ENCODE measurements around the gene TMEM100.

Gene TMEM100

DNA sequence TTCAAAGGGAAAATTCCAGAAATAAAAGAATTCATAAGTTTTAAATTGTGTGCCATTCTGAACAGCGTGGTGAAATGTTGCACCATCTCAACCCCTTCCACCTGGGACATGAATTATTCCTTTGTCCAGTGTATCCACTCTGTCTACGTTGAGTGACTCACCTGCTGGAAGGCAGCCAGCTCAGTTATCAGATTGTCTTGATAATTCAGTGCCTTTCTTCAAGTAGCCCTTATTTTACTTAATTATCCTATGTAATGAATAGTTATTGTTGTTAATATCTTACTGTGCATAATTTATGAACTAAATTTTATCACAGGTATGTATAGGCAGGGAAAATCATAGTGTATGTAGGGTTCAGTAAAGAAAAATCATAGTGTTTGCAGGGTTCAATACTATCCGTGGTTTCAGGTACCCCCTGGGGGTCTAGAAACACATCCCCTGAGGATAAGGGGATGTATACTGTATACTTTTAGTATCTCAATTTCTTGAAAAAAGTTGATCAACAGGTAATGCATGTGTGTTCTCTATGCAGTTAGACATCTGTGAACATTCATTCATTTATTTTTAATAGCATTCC, 20.5 kb upstream of the TMEM100 start:
- DNase-seq: no peak

DNA sequence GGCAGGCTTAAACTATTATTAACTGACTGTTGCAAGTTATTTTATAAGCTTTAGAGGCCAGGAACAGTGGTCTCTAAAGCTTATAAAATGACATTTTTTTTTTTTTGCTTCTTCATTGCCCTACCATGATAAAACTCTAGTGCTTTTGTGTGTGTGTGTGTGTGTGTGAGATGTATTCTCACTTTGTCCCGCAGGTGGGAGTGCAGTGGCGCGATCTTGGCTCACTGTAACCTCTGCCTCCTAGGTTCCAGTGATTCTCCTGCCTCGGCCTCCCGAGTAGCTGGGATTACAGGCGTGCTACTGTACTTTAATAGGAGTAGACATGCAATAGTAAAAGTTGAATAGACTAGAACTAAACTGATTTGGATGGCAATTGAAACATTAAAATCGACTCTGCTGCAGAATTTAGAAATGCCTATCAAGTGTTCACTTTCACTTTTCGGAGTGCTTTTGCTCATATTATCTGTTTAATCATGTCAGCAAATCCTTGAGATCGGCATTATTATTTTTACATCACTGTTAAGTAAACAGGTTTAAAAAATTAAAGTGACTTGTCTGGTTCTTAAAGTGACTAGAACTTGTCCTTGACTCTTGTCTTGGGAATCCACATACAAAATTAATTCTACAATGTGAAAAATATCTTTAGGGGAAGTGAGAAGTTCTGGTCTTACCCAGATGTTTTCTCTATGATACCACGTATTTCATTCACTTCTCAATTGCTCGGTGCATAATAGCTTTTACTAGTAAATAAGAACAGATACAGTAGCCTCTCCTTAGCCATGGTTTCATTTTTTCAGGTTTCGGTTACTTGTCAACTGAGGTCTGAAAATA, 19.8 kb upstream of the TMEM100 start:
- DNase-seq: no peak

DNA sequence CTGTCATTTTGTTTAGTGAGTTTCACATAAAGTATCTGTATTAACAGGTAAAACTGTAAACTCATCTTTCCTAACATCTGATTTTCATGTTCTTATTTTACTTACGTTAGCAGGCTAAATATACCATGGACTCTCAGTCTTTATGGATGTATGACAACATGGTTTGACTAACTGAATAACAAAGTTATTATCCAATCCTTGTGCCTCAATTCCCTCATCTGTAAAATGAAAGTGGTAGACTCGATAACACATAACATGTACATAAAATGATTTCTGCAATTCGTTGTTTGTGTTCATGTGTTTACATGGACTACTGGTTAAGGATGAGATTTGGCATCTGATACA, 18.7 kb upstream of the TMEM100 start:
- no peak for DNase-seq

DNA sequence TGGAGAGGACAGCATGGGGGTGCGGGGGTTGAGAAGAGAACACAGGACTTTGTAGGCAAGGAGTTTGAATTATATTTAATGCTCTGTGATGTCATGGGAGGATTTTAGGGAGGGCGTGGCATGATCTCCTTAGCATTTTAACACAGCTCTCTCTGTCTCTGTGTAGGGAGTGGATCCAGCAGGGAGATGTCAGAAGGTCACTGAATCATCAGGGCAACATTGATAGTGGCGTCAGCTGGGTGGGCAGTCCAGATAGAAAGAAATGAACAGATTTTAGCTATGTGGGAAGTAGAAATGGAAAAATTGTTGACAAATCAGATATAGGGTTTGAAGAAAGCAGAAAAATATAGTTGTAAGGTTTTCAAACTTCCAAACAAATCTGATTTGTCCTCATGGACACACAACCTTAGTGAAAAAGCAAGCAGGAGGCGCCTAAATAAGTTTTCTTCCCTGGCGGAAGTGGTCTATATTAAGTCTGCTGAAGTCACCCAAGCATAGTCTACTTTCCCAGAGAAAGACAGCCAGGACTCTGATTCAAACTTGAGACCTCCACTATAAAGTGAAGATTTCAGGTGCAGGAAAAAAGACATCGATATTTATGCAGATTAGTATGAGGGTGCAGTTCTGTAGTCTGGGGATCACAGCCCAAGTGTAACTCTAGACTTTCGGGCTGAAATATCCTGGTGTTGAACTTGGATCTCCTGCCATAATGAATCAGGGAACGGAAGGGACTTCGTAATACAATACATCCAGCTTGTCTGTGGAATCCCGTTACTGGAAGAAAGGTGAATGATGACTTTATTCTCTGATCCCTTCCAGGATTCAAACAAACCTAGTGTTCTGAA, 18.1 kb upstream of the TMEM100 start:
- DNase-seq: no peak

DNA sequence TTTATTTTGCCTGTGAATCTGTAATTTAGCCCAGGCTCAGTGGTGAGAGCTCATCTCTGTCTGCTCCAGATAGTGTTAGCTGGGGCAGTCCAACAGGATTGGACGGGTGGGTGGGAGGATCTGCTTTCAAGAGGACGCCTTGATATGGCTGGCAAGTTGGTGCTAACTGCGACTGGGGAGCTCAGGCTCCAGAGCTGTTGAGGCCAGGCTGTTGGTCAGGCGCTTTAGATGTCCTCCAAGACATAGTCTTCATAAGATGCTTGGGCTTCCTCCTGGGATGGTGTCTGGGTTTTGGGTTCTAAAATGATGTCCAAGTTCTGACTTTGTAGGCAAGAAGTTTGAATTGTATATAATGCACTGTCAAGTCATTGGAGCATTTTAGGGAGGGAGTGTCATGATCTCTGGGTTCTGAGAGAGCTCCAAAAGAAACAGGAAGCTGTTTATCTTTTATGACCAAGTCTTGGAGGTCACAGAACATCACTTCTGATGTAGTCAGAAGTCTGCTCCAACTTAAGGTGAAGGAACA, 15.4 kb upstream of the TMEM100 start:
- DNase-seq: no peak

DNA sequence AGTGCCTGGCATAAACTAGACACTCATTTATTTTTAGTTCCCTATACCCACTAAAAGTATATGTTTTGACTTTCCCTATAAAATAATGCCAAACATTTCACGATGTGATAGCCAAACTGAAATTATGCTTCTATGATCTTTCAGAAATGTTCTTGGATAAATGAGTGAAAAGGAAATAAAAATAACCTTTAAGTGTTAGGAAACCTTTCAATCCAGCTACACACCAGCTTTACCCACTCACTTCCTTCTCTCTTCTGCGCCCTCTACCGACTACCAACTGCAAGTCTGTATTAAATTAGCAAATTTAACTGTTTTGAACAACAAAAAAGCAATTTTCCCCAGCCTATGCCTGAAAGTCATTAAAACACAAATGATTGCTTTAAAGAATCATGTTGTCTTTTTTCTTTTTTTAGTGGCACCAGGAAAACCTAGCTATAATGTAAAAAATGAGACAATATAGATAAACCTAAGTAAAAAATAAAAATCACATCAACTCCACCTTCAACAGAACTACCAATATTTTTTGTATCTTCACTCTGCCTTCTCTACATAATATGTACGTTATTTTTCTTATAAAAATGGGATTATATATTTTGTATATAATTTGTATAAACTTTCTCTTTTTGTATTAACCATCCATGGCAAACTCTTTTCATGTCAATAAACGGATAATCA, 13.2 kb upstream of the TMEM100 start:
- peak in 1 of 2 experiments; percentile 10 for DNase-seq

DNA sequence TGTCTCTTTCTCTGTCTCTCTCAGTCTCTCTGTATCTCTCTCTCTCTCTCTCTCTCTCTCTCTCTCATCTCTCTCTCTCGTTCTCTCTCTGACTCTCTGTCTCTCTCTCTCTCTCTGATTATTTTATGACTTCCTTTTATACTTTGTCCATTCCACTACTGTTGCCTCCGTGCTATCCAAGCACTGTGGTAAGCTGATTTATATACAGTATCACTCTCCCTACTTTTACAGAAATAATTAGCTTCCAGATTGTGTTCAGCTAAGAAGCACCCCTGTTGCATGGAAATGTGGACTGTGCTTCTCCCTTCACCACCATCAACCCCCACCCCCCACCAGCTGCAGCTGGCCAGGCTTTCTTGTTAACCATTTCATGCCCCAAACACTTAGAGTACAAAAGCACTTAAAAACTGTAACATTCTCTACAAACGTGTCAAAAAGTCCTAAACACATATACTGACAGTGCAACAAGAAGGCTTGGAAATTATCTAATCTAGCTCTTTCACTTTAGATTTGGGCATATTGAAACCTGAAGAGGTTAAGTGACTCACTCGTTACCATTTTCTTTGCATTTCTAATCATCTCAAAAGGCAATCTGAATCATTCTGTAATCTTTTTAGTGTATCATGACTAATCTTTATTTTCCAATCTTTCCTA, 11.6 kb upstream of the TMEM100 start:
- DNase-seq: peak in 1 of 2 experiments; percentile 2

DNA sequence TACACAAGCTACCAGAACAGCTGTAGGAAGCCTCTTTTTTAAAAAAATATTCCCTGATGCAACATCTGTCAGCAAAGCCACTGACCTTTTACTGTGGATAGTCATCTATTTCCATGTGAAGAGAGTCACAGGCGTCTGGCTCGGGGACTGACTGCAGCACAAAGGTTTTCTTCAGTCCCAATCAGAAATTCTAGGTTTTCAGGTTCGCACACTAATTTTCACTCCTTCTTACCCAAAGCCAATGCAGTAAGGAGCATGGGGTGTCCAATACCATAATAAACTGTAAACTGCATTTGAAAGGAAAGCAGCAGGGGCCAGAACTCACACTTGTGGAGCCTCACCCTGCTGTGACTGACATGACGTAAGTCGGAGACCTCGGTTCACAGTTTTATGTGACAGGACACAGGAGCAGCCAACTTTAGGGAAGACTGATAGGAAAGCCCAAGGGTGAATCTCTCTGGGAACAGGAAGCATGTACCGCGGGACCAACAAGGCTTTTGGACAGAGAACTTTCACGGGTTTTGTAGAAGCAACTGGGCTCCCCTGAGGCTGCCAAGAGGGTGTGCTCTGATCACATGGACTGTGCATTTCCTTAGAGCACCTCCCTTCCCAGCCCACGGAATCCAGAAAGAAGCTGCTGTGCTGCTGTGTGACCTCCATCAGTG, 9.1 kb upstream of the TMEM100 start:
- DNase-seq: no peak

DNA sequence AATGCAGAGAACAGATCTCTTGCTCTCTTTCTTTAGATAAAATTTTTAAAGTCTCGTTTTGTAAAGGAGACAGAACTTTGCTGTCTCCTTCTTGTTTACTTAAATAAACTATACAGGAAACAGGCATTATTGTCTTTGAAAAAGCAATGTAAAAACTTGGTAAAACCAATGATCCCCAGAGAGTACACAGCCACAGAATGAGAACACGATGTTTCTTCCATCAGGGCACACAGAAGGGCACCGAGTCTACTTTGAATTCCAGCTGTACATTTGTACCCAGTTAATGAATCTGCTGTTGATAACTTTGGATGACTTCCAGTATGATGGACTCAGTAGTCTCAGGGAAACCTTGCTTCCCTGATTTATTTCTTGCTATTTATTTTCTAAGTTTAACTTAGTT, 8.1 kb upstream of the TMEM100 start:
- no peak for DNase-seq

DNA sequence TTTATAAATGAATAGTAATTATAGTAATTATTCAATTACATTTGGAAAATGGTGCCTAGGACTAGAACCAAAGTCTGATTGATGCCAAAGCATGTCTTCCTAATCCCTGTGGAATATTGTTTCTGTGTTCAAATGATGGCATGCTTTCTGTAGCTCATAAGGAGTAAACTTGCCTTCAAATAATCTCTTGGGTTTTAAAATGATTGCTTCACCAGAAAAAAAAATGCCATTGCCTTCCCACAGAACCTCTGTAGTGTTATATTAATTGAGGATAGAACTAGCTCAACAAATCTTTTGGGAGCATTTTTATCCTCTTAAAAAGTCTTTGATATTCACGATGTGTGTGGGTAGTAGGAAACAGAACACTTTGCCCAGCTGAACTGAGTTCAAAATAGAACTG, 7.7 kb upstream of the TMEM100 start:
- DNase-seq: no peak

DNA sequence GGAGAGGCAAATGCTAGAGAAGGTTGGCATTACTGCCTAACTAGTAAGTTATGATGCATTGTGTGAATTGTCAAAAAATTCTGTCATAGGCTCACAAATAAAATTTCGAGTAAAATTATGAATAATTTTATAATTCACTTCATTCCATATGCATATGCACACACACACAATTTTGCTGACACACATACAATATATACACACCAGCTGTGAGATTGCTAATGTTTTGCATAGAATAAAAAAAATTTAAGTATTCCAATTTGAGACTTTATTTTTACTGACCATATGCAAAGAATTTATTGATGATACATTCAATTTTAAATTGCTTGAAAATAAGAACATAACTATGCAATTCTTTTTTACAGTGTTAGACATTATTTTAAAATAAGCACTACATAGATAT, 6.8 kb upstream of the TMEM100 start:
- no peak for DNase-seq

DNA sequence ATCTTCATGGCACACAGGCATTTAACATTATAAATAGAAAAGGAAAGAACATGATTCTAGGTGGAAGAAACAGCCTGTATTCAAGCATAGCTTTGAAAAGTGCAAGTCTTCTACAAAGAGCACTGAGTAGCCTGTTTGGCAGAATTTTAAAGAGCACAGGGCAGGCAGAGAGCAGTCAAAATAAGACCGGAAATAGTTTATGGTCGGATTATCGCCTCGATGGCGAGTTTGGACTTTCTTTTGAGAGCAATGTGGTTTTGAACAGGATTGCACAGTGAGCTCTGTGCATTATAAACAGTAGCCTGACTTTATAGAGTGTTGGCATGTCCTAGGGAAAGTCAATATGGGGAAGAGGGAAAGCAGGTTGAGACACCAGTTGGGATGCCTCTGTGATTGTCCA, 6.2 kb upstream of the TMEM100 start:
- no peak for DNase-seq

DNA sequence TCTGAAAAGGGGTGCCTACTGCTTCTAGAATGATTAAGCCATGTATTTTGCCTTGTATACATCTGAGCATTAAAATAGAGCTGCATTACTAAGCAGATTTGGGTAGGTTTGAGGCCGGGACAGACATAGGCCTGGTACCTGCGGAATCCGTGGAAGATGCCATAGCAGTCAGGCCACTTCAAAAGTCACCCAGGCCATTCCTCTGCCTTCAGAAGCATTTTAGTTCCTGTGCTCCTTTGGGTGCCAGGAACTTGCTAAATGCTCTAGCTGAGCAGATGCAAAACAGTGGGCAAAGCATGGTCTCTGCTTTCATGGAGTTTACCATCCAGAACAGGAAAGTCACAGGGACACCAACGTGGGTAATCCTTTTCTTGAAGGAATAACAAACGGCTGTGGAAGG, 5.7 kb upstream of the TMEM100 start:
- DNase-seq: no peak

DNA sequence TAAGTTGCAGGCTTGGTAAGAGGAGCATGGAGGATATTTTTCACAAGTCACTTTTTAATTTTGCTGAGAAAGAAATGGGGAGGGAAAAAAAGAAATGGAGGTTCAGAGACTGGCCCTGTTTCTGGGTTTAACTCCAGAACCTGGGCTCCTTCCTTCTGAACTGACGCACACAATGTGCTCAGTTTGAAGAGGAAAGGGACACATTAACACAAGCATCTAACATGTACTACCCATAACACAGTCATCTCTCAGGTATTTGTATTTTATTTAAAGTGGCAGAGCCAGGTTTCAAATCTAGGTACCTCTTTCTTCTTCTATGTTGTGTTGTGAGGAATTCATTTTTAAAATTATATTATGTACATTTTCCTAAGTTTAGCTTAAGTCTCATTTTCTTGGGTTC, 5.3 kb upstream of the TMEM100 start:
- no peak for DNase-seq

DNA sequence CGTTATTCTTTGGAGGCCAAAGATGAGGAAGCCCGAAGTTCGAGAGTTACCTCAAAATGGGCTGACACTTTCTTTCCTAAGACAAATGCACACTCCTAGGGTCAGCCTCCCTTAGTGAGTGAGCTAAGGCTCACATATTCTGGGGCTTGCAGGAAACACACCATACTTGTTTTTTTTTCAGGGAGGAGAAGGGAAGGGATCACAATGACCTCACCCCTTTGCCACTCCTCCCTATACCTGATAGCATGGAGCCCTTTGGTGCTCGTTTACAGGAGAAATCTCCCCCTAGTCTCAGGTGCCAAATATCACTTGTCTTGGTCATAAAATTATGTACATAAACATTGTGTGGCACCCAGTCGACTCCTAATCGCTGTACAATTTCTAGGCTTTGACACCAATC, 4.6 kb upstream of the TMEM100 start:
- no peak for DNase-seq

DNA sequence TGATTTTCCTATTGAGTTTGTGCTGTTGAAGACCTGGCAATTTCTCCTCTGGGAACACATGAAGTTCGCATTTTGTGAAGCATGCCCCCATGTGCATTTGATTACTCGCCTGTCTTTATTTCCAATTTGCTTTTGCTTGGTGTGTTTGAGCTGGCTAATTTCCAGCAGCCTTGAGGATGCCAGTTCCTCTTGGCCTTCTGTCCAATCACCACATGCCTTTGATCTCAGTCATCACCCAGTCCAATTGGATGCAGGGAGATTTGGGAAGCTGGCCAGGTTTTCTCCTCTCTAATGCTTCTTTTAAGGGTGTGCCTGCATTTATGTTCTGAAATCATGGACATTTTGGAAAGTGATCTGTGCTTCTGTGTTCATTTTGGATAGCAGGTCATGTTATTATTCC, 3.8 kb upstream of the TMEM100 start:
- no peak for DNase-seq

DNA sequence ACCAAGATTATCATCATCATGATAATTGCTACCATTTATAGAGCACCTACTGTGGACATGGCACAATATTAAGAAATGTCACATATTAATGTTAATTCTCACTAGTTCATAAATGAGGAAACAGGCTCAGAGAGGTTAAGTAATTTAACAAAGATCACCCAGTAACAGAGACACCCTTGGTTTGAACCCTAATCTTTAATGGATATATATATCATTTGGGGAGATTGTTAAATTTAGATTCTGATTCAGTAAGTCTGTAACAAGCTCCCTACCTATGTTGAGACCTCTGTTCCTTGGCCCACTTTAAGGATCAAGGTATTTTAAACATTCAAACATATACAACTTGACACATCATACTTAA, 804 bp upstream of the TMEM100 start:
- DNase-seq: no peak

DNA sequence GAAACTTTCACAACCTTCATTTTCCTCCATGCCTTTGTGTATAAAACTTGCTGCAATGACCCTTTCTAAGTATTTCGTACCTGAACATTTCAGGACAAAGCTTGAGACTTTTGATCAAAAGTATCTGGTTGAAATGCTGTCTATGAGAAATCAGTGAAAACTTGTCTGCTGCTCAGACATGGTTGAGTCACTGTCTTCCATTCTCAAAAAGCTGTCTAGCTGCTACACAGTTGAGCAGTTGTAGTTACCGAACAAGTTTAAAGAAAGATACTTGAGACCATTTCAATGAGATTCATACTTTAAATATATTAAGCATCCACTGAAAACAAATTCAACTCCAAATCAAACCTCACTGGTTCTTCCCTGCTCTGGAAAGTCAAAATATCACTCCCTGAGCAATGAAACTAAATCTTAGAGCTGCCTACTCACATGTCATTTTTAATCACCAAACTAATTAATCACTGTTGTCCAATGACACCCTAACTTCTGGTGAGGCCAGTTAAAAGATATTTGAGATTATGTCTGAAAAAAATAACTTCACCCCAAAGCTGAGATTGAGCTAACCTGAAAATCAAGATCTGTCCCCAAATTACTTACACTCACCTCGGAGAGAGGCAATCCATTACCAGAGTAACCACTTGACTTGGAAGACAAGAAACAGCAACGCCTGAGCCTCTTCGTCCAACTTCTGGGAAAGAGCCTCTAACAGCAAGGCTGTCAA, 488 bp downstream of the TMEM100 start:
- DNase-seq: no peak

DNA sequence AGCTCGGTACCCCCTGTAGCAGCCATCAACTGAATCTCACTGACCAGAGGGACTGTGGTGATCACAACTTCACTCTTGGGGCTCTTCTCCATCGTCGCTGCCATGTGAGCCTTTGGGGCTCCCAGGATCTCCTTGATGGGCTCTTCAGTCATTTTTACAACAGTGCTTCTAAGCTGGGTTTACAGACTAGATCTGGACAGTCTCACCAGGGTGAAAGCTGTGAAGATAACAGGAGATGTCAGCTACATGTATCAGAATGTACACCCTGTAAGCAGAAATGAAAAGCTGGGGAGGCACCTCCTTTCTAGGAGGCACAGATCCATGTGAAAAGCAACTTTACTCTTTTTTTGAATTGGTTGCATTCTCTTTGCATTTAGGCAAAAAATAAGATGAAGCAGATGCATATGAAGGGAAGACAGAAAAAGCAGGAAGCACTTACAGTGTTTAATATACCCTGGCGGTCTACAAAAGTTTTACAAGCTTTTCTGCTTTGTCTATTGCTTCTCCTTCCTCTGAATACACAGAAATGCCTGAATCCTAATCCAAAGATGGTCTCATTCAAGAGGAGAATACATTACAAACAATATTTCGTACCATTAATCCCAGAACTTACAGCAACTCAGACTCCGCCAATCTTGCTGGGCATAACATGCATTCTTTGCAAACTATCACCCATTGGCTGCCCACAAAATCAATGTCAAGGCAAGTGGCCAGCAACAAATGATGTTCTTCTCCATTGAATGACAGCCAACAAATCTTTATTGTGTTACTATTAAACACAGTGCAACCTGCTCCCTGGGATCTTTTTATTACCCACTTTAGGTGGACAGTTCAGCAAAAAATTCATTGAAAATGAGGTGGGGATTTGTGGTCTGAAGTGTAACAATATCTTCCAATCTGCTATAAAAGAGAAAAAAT, 1.5 kb downstream of the TMEM100 start:
- DNase-seq: no peak
